ENCODE measurements around the gene TNNI3K.

TNNI3K gene

DNA sequence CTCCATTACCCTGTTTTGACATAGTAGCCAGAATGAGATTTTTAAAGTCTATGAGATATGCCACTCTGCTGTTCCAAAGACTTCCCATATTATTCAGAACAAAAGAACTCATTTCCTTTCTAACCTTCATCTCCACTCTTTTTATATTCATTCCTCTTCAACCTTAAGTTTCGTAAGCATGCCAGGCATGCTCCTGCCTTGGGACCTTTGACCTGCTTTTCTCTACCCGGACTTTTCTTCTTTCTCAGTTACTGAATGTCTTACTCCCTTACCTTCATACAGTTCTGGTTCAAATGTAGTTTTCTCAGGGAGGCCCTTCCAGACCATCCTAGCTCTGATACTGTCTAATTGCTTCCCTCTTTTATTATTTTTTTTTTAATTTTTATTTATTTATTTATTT, 81.1 kb downstream of the TNNI3K start:
- DNase-seq, result no peak

DNA sequence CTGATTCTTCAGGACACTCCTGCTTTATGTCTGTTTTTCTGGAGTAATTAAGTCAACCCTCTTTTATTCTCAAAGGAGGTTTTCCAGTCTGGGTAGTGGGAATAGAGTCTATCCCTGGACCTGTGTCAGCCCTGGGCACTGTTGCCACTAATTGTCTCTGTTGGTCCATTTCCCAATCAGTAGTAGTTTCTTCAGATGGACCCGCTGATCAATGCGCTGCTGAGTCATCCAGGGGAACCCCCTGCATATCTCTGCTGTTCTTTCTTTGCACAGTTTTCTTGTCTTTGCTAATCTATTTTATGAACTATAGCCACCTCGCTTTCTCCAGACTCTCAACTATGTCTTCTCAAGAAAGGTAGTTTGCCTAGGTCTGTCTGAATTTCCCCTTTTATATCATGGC, 82.5 kb downstream of the TNNI3K start:
- DNase-seq, result no peak

DNA sequence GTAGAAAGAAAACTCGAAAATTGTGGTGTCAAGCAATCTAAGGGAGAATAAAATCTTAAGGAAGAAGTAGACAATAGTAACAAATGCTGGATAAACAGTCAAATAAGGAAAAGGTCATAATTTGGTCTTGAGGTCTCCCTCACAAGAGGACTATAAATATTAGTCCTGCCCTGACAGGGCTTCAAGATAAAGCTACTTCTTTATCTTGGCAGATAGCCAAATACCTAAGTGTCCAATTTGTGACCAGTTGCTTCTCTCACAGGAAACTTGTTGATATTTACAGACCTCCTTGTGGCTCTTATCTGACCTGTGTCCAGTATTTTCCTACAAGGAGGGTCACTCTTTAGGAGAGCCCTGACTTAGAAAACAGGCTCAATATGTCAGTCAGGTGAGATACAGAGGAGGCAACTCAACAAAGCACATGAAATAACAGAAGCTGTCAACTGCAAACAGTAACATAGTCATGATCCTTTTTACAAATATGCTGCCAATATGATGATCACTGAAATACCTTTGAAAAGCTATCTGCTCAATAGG, 88.8 kb downstream of the TNNI3K start:
- no peak for DNase-seq

DNA sequence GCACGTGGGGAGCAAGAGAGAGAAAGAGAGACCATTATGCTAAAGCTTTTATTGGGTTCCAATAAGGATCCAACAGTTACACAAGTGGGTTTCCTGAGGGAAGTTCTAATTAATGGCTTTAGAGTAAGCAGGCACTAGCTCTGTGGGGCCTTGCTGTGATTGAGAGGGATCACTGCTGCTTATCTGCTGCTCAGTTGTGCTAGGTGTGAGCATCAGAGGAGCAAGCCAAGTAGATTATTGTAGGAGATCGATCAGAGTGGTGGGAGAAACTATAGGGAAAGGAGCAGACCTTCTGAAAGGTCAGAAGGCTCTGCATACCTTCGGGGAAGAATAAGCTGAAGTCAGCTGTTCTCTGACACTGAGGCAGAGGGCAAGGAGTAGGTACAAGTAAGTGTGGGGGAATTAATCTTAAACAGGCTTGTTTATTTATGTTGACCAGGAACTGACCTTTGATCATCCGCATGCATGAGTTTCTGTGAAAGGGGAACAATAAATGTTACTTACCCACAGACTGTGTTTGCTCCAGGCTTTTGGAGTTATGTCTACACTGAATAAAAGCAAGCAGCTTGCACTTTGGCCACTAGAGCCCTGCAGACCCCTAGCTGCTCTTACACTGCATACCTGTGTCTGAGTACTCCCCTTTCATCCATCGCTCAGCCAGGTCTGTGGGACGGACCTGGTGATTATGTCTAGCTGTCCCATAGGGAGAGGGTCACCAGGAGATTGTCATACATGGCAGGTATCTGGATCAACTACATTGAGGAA, 89.7 kb downstream of the TNNI3K start:
- DNase-seq, result no peak

DNA sequence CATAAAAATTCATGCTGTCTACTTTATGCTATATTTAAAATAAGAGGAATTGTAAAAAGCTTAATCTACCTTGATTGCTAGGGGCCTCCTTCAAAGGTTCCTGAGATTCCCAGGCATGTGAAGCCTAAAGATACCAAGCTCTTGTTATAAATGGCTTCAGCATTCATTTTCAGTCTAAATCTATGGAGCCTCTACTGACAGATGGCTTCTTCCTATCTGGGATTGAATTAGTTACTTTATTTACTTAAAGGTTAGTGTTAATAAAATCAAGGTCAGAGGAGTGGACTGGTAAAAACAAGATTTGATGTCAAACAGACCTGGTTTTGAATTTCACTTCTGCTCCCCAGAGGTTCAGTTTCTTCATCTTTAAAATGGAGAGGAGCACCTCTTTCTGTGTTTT, 93.7 kb downstream of the TNNI3K start:
- no peak for DNase-seq

DNA sequence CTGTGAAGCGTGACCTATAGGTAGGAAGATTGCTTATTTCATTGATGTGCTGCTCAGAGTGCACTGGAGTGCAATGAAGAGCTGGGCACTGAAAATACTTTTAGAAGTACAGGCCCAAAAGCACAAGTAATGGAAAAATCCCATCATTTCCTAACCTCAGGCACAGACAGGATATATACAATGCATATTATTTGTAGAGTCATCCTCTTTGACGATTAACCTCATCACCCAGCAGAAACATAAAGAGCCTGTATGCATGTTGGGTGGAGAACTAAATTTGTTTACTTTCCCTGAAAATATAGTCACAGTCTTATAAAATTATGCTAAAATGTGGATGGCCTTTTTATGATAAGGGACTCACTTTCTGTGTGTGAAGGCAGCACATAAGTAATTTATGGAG, 98.1 kb downstream of the TNNI3K start:
- no peak for DNase-seq

DNA sequence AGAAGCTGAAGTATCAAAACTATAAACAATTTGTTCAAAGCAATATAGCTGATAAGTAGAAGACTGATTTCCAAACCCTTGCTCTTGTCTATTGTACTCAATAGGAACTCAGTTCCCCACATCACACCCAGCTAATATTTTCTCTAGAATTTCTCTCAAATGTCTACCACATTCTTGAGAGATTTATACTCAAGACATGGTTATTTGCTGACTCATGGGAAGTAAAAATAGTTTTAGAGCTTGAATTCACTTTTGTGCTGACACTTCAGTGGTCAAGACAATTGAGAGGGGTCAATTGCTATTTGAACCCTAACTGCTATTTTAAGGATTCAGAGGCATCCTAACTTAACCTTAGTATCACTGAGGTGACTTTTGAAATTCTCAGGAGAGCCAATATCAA, 99.0 kb downstream of the TNNI3K start:
- DNase-seq, result no peak

DNA sequence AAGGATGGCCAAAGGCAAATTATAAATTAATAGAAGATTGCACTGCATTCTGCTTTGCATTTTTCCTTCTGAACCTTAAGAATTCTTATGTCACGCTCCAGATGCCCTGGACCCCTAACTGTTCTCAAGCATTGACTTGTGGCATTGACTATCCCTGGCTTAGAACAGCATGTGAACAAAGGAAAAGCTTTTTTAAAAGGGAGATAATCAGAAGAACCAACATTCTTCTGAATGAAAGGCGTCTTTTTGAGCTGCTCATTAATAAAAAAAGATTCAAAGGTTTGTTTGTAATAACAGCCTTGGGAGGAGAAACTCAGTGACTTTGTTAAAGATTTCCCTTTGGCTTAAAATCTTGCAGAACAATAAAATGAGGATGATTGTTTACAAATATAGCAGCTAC, 105.5 kb downstream of the TNNI3K start:
- DNase-seq, result no peak

DNA sequence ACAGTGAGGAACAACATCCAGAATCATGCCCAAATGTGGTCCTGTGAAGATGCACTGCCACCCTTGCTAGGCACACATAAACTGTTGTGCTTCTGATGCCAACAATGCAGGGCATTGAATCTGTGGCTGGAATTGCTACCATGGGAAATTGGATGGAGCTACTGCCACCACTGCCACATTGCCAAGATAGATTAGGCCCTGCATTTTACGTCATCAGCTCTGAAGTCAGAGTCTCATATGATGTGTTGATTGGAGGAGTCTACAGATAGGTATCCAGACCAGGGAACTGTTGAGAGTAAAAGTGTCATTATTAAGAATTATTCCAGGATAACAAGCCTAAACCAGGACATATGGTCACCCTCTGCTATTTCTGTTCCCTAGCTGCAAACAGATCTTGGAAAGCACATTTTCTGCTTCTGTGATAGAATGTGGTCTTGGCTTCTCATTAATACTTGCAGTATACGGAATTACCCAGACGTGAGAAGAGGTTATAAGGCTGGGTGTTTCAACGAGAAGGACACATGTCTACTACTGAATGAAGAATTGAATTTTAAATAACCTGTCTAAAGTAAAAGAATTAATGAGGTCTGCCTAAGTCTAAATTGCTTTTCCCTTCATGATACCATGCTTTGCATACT, 106.6 kb downstream of the TNNI3K start:
- peak; percentile 52 for DNase-seq

DNA sequence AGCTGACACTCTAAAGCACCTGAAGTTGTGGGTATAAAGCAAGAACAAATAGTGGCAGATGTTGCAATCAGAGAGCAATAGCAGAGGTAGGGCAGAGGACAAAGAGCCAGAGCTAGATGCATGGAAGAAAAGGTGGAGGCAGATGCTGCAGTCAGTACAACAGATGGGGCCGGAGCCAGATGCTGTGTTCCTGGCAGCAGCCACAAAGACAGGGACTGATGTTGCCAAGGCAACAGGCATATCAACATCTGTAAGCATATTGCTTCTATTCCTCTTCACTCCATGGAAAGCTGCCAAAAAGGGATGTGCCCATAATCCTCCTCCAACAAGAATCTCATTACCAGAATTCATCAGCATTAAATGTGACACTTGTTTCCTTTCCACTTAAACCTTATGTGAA, 108.0 kb downstream of the TNNI3K start:
- DNase-seq, result peak; percentile 99

DNA sequence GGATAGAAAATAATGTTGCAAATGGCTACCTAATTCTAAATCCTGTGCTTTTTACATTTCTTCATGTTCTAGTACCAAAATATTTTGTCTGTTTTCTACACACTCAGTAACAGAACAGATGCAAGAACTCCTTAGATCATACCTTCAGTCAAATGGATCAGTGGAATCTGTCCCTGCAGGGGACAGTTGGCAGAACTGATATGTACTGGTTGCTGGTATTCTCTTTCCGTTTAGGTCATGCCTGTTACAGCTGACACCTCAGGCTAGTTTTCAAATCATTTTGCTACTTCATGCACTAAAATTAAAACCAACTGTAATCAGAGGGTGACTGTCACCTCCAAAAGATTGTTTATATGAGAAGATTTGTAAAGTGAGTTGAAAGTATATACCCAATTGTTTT, 109.2 kb downstream of the TNNI3K start:
- DNase-seq, result no peak

DNA sequence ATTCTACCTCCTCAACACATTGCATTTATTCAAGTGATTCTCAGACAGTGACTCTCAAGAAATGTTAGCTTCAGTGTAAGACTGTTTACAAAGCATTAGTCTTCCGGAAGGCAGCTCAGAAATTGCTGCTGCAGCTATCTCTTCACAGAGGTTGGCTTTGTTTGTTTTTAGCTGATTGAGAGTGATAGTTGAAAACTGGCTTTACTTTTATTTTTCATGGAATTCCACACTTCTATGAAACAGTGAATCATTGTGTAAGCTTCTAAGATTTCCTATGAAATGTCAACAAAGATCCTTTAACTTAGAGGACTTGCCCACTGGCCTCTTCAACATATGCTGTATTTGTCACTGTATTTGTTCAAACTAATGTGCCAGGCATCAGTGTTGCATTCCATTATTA, 121.3 kb downstream of the TNNI3K start:
- DNase-seq, result no peak

DNA sequence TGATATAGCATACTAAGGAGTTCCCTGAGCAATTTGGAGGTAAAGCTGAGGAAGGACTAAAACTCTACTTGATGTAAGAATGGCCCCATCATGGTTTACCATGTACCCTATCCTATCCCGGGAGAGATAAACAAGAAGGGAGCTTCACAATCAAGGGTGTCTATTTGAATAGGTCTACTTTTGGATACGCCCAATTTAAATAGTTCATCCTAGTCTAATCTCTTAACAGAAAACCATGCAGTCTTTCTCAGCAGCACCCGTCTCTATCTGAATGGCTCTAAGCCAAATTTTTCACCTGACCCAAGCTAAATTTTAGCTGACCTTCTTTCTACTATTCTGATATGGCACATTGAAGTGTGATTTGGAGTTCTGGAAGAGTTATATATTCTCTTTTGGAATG, 122.0 kb downstream of the TNNI3K start:
- no peak for DNase-seq

DNA sequence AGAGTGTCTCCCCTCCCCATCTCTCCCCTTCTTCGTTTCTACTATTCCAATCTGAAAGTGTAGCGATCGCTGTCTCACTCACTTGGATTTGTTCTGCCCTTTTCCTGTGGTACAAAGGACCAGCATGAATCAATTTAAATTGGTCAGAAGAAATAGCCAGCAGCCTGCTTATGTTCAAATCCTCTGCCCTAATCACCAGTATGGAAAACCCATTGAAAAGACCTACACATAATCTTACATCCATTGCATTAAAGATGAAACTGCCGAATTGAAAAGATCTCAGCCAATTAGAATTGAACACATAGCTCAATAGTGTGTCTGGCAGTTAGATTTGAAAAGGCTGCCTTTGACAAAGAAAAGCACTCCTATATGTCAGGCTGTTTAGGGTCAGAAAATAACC, 122.6 kb downstream of the TNNI3K start:
- DNase-seq, result no peak

DNA sequence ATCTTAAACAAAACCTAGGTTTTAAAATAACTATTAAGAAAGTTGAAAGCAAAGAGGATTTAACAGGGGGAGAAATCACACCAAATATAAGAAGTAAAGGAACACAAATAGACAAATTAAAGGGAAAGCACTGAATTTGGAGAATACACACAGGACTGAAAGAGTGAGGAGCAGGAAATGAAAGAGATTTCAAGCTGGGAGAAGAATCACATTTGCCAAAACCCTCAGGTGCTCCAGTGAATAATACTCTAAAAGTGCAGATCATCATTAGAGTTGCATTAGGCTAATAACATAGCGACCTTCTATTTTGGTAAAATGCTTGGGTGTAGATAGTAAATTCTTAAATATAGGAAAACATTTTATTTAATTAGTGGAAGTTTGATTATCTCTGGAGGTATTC, 127.5 kb downstream of the TNNI3K start:
- no peak for DNase-seq

DNA sequence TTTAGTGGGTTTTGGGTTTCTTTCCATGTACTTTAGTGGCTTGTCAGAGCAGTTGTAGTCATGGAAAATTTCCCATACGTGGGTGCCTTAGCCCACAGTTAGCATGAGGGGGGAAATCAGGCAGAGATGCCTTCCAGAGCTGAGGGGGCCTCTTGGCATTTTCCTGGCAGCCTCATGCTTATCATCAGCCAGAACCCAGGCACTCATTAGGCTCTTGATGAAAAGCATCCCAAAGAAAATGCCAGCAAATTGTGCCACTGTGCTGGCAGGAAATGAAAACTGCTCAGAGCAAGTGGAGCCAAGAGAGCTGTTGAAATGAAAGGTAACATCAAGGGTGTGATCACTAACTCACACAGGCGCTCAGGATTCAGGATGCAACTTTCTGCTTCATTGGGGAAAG, 128.0 kb downstream of the TNNI3K start:
- DNase-seq, result no peak

DNA sequence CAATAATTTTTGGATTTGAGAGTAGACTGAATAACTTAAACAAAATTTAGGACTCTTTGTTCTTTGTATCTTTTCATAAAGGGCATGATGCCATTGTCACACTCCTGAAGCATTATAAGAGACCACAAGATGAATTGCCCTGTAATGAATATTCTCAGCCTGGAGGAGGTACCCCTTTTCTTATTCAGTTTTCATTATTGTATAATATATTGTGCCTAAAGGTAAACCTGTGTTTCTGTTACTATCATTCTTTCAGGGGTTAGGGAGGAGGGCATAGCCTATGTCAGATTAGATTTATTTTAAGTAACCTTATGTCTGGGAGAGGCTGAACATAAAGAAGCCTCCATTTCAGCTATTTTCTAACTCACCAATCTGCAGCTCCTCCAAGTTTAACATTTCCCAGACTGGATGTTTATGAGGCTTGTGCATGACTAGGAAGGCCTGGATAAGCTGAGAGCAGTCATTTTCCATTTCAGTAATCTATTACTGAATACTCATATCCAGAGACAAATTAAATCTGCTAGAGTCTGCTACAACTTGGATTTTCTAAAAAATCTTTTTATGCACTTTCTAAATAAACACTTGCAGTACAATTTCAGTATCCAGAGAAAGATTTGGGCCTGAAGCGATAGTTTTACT, 132.1 kb downstream of the TNNI3K start:
- DNase-seq, result no peak

DNA sequence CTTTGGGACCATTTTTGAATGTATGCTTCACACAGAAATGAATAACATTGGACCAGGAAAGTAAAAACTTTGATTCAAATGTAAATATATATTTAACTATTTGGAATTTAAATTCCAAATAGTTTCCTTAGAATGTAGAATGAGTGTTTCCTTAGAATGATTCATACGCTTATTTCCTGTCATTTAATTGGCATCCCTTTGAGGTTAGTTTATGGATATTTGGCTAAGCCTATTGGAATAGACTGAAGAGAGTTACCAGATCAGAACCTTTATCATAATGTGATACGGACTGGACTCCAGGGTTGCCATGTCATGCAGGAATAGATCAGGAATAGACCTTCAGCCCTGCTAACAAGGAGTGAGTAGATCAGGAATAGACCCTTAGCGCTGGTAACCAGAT, 133.1 kb downstream of the TNNI3K start:
- DNase-seq, result no peak

DNA sequence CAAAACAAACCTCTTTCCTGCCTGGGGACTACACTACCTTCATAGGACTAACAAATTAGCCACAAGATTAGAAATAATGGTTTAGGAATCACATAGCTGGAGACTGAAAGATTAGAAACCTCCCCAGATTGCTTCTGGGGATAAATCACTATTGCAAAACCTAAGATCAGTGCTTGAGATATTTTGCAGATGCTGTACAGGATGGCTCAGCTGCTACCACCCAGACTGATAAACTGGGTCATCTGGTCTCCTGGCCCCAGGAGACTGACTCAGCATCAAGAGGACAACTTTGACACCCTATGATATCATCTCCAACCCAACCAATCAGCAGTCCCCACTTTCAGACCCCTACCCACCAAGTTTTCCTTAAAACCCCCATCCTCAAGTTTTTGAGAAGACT, 140.2 kb downstream of the TNNI3K start:
- no peak for DNase-seq

DNA sequence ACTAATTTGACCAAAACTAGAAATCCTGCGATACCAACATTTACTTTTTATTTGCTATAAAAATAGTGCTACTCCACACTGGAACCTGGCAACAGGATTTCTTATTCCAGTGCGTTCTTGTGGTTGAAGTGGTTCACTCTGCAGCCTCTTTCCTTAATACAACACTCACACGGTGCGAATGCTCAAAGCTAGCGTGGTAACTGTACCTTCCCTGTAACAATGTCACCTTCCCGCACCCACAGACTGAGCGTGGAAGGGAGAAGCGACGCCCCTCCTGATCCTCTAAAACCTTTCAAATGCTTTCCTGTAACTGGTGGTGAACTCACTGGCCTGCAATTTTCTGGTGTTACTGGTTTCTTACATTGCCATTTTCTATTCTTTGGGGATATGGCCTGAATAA, 145.1 kb downstream of the TNNI3K start:
- no peak for DNase-seq

DNA sequence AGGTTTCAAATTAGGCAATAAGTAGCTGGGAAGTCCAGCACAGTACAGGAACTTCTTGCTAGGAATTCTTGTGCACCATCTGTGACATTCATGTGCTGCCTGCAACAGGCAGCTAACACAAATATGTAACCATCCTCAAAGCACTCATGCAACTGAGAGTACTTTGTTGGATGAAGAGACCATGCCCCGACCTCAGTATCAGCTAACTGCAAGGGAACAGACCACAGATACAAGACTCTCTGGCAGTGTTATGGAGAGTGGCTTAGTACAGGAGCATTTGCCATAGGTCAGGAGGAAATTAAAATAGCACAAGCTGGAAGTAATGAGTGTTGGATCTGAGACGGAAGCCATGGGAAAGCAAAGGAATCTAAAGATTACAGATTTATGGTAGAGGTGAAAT, 153.7 kb downstream of the TNNI3K start:
- DNase-seq, result no peak

DNA sequence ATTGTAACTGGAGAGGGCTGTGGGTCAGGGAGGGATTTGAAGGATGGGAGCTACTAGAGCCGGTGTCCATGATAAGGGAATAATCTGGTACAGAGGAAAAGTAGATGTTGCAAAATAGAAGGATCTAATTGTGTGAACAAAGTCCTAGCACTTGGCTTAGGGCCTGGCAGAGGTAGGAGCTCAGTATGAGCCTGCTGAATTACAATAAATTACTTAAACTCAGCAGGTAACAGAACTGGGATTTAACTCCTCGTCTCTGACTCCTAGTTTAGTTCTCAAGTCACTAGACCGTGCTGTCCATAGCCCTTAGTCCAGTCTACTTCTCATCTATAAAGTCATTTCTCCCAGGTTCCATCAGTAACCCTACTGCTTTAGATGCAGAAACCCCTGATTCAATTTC, 157.0 kb downstream of the TNNI3K start:
- no peak for DNase-seq

DNA sequence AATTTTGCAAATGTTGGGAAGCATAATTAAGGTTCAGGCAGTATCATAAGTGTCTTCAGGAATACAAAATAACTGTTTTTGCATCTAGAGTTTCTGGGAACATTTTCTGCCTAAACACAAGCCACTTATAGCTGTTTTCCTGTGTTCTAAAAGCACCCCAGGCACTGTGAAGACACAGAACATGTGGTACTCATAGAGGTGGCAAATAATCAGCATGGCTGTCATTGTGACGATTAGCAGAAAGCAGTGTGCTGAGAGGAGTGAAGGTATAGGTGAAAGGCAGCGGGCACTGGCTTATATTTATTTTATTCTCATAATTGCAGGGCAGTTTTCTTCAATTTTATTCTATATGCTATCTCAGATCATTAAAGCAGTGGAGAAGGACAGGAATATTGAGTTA, 157.7 kb downstream of the TNNI3K start:
- no peak for DNase-seq

DNA sequence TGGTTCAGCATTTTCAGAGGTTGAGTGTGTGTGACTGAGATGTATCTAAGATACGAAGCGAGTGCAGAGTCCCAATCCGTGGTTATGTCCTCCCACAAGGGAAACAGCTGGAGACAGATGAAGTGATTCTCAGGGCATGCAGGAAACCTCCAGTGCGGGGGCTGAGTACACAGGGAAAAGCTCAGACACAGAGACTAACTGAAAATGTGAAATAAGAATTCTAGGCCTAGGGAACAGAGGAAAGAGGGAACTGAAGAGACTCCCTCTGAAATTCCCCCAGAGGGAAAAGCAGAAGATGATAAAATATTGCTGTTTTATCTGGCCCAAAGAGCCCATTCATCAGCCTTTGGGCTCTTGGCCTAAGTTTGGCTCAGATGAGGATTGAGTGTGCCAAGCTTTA, 160.4 kb downstream of the TNNI3K start:
- DNase-seq, result no peak
